ENCODE measurements around the gene LRRC4B.

The LRRC4B gene

DNA sequence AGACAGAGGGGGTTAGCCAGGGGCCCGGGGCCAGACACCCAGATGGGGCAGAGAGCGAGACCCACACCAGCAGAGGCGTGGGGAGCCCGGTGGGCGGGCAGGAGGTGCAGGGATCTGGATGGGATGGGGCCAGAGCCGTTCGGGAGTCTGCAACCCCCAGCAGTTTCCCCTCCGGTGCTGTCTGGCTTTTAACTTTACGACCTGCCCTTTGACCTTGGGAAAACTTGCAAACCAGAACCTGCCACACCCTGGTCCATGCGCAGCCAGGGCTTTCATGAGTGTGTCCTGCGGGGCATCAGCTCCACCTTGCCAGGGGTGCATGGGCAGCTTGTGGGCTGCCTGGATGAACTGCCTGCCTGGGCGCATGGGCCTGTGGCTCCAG, 67.1 kb downstream of the LRRC4B start:
- no peak for FAIRE-seq

DNA sequence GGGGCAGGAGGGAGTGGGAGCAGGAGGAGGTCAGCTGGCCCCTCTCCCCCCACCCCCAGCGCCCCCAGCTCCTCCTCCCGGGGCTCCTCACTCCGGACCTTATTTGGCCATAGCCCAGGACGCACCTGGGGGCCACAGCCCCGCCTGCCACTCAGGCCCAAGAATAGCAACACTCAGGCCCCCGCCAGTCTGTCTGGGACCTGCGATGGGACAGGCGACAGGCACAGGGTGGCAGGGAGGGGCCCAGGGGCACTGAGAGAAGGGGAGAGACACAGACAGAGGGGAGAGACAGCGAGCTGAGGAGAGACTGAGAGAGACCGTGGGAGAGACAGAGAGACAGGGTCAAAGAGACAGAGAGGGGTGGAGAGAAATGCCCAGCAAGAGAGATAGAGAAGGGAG, 67.5 kb downstream of the LRRC4B start:
- FAIRE-seq = no peak

DNA sequence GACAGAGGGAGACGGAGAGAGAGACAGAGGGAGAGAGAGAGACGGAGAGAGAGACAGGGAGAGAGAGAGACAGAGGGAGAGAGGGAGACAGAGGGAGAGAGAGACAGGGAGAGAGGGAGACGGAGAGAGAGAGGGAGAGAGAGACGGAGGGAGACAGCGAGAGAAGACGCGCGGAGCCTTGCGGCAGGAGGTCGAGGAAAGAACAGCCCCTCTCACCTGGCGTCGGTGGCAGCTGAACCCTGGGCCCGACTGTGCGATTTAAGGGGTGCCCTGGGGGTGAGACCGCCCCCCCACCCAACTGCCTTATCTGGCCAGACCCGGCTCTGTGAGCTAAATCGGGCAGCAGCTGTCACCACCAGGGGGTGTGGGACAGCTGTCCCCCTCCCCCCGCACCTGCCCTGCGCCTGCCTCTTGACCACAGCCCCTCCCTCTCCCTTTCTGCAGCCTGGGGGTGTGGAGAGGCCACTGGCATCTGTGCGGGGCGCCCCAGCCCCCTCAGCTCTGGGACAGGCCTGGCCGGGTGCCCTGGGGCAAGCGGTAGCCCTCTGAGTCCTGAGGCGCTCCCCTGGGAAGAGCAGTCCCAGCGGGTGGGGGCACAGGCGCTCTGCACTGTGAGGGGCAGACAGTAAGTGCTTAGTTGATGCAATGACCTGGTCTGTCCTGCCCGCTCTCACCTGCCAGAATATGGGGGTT, 68.0 kb downstream of the LRRC4B start:
- no peak for FAIRE-seq

DNA sequence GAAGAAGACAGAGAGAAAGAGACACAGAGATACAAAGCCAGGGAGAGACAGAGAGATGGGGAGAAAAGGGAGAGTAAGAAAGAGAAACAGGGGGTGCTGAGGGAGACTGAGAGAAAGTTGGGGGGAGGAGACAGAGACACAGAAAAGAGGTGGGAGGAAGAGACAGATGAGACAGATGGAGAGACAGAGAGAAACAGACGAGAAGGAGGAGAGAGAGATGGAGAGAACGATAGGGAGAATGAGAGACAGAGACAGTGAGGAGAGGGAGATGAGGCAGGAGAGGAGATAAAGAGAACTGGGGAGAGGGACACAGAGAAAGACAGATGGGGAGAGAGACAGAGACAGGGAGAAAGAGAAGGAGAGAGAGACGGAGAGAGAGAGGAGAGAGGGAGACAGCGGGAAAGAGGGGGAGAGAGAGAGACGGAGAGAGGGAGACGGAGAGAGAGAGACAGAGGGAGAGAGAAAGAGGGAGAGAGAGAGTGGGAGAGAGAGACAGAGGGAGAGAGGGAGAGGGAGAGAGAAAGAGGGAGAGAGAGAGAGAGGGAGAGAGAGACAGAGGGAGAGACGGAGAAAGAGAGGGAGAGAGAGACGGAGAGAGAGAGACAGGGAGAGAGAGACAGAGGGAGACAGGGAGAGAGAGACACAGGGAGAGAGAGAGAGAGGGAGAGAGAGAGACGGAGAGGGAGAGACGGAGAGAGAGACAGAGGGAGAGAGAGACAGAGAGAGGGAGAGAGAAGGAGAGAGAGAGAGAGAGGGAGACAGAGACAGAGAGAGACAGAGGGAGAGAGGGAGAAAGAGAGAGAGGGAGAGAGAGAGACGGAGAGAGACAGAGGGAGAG, 69.8 kb downstream of the LRRC4B start:
- FAIRE-seq = no peak

DNA sequence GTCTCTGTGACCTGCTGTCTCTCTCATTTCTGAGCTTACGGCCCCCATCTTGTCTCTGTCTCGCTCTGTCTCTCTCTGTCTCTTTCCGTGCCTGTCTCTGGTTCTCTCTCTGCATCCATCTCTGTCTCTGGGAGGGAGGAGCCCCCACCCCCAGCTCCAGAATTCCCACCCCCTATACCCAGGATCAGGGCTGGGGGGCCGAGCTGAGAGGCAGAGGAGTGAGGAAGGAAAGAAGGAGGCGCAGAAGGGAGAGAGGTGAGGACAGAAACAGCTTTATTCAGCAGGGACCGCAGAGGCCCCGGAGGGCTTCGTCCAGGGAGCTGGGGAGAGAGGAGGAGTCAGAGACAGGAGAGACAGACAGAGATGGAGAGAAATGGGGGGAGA, 71.2 kb downstream of the LRRC4B start:
- no peak for FAIRE-seq

DNA sequence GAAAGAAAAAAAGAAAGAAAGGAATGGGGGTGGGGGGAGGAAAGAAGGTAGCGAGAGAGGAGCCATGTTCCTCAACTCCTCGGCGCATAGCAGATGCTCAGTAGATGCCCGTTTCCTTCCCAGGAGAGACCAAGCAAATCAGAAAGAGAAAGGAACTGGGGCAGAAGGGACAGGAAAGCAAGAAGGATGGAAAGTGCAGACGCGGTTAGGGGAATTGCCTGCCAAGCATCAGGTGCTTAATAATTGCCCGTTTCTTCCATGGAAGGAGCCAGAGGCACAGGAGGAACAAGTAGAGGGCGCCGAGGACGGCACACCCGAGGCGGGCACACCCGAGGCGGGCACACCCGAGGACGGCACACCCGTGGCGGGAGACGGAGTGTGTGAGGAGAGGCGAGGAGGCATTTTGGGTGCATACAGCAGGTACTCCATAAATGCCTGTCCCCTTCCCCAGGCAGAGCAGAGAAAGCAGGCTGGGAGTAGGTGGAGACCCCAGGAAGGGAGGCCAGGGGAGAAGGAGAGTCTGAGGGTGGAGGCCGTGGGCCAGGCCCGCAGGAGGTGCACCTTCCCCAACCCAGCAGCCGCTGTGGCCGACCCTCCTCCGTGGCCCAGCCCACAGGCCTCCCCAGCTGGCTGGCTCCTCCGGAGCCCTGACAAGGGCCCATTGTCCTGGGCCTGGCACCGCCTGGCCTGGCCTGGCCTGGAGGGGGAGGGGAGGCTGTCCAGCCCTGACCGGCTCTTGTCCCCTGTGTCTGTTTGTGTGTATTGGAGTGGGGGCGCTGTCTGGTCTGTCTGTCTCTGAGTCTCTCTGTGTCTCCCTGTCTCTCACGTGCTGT, 71.8 kb downstream of the LRRC4B start:
- no peak for FAIRE-seq

DNA sequence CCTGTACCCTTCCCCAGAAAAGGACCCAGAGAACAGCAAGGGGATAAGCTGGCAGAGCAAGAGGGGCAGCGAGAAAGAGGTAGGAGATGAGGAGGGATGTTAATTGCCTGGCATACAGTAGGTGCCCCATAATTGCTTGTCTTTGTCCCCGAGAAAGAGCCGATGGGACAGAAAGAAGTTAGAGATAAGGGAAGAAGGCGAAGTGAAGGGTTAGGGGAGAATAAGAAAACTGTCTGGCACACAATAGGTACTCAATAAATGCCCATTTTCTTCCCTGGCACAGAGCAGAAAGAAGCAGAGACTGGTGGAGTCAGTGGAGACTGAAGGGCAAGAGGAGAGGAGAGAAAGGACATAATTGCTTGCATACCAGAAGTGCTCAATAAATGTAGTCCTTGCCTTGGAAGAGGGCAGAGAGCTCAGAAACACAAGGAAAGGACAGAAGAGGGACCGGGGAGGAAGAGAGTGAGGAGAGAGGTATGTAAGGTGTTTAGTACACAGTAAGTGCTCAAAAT, 73.2 kb downstream of the LRRC4B start:
- no peak for FAIRE-seq

DNA sequence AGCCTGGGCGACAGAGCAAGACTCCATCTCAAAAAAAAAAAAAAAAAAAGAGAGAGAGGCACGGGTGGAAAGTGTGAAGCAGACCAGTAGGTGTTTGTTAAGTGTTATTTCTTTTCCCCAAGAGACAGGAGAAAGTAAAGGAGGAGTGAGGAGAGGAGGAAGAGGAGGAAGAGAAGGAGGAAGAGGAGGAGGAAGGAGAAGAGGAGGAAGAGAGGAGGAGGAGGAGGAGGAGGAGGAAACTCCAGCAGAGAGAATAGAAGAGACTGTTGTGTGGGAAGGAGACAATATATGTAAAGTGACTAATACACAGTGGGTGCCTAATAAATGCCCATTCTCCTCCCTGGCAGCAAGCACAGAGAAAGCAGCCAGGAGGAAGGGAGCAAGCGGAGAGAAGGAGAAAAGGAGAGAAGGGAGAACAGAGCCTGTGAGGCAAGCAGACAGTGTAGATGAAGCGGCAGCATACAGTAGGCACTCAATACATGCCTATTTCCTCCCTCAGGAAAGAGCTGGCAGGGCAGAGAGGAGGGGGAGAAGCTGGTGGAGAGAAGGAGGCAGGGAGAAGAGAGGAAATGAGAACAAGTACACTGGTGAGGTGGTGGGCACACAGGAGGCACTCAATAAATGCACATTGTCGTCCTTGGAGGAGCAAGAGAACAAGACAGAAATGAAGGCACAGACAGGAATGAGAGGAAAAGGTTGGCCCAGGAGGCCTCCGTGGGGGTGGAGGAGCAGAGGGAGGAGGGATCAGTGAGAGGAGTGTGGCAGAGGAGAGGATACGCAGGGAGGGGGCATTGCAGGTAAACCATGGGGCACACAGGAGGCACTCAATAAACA, 73.8 kb downstream of the LRRC4B start:
- FAIRE-seq = no peak

DNA sequence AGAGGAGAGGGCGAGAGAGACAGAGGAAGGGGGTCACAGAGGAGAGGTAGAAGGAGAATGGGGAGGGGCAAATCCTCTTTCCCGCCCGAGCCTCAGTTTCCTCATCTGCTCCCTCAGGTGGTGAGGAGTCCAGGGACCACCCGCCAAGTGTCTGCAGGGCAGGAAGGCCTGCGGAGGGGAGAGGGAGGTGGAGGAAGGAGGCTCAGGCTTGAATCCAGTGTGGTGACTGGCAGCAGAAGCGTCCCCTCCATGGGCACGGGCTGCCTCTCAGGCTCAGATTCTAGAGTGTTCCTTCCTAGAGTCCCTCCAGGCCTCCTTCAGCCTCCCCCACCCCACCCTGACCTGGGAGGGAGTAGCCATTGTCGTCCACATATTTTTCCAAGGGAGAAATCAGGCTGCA, 75.1 kb downstream of the LRRC4B start:
- FAIRE-seq = no peak

DNA sequence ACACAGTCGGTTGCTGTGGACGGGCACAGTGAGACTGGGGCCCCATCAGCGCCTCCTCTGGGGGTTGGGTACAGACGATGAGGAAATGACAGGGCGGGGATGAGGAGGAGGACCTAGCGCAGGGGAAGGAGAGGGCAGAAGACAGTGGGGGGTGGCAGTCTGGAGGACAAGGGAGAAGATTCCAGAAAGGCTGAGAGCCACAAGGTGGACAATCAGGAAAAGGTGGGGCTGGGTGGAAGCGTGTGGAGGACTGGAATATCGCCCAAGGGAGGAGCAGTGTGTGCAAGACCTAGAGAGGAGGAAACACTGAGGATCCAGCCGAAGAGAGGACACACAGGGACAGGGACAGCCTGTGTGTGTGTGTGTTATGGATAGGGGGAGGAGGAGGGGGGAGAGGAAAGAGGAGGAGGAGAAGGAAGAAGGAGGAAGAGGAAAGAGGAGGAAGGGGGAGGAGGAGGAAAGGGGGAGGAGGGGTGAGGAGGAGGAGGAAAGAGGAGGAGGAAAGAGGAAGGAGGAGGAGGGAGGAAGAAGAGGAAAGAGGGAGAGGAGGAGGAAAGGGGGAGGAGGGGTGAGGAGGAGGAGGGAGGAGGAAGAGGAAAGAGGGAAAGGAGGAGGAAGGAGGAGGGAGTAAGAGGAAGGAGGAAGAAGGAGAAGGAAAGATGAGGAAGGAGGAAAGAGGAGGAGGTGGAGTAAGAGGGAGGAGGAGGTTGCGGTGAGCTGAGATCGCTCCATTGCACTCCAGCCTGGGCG, 75.8 kb downstream of the LRRC4B start:
- FAIRE-seq = no peak

DNA sequence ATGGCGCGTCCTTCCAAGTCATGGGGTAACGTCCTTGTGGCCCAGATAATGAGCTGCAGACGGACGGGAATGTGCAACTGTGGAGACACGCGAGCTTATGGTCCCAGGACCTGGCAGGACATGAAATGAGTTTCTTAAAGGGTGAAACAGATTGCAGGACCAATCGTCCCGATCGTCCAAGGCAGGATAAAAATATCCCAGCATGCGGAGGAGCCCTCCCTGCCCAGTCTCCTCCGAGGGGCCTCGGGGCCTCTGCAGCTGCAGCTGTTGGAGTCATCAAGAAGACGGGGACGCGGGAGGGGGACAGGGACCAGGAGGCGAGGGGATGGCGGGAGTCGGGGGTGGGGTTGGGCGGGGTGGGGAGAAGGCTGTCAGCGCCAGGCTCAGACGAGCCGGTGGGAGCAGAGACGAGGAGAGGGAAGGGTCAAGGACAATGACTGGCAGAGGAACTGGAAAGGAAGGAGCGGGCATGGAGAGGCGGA, 77.2 kb downstream of the LRRC4B start:
- no peak for FAIRE-seq

DNA sequence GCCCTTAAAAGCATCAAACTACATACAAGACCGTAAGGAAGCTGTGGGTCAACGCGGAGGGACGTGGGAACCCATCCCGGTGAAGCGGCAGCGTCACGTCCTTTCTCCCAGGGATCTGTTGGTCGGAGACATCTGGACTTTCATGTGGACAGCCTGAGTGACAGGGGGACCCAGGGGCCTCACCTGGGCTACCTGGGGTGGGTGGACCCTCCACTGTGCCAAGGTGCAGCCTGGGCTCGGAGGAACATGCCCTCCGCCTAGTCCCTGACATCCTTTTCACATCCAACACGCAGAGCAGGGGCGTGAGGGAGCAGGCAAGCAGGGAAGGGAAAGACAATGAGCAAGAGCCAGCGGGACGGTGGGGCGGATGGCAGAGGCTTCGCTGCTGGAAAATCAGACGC, 77.8 kb downstream of the LRRC4B start:
- no peak for FAIRE-seq

DNA sequence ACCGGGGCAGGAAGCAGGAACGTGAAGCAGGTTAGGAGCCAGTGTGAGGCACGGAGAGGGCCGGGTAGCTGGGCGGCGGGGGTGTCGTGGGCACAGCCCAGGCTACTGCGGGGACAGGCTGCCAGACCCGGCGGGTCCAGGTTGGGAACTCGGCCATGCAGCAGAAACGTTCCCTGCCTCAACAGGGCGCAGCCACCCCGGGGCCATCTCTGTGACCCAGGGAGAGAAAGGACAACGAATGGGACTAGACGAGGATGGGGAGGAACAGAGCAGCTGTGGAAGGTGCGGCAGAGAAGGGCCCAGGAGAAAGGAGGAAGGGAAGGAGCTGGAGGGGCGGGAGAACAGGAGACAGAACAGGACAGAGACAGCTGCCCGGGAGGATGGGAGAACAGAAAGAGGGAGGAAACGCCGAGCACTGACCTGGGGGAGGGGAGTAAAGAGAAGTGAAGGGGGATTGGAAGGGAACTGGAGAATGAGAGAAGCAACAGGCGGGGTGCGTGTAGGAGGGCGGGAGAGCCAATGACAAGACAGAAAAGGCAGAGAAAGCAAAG, 78.7 kb downstream of the LRRC4B start:
- no peak for FAIRE-seq

DNA sequence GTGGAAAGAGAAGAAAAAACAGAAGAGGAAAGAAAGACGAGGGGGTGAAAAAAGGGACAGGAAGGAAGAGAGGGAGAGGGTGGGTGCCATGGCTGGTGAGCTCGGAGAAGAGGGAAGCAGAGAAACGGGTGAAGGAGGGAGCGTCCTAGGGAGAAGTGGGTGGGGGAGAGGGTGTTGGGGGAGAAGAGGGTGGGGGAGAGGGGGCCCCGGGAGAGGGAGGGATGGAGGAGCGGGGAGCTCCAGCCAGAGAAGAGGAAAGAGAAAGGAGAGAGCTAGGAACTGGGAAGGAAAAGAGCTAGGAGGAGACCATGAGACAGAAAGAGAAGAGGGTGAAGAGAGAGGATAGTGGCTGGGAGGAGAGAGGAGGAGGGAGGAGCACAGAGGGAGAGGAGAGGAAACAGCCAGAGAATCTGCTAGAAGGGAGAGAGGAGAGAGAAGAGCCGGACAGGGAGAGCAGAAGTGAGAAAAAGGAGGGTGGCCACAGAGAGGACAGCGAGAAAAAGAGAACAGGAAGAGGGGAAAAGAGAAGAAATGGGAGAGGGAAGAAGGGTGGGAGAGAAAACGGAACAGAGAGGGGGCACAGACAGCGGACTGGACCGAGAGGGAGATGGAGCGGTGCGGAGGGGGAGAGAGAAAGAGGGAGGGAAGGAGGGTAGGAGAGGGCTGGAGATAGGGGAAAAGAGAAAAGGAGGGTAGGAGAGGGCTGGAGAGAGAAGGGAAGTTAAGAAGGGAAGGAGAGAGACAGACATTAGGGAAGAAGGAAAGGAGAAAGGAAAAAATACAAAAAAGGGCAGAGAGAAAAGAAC, 79.6 kb downstream of the LRRC4B start:
- FAIRE-seq = no peak

DNA sequence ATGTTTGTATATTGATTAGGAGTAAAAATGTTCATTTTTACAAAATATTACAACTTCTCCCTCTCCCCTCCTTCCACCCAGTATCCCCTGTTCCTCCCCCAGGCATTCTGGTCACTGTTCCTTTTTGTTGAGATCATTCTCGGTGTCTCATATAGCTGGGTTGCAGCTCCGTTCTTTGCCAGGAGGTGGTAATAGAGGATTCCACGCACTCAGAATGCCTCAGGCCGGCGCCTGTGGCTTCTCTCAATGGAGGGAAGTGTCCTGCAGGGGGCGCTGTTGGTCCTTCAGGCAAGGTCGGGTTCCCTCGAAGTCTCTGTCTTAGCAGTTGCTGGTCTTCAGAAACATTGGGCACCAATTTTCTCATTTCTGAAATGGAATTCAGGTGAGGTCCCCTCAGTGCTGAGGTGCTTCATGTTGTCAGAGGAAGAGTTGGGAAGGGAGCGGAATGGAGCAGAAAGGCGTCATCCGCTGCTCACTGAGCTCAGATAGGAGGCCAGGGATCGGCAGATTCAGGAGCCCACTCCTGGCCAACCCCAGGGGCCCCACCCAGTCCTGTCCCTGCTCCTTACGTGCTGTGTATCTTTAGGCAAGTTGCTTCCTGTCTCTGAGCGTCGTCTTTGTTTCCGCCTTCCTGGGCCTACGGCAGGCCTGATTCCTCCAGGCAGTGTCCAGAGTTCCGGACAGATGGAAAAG, 81.3 kb downstream of the LRRC4B start:
- FAIRE-seq = no peak

DNA sequence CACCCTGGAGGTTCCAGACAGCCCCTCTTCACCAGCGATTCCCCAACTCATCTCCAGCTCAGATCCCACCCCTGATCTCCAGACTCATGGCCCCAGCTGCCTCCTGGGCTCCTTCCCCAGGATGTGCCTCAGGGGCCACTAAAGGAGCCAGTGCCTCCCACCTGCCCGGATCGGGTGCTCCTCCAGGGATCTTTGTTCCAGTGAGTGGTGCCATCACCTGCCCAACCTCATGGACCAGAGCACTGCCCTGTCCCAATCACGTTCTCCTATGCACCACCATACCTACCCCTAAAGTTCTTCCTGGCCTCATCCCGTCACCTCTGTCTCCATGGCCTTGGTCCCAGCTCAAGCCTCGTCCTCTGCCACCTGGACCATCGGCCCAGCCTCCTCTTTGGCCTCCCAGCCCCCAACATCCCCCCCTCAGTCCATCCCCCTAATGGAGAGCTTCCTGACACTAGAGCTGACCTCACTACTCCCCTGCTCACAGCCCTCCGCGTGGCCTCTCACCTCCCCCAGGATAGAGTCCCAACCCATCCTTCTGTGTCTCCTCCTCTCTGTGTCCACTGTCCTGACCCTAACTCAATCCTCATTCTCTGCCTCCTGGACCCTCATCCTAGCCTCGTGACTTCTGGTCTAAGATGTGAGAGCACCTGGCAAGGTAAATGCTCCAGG, 82.8 kb downstream of the LRRC4B start:
- no peak for FAIRE-seq

DNA sequence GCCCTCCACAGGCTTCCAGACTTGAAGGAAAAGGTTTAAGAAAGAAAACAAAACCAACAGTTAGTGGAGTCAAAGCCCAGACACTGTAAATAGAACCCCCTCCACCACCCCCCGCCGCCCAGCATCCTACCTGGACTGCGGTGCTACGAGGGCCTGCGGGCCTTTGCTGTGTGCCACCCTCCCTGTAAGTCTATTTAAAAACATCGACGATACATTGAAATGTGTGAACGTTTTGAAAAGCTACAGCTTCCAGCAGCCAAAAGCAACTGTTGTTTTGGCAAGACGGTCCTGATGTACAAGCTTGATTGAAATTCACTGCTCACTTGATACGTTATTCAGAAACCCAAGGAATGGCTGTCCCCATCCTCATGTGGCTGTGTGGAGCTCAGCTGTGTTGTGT, 85.3 kb downstream of the LRRC4B start:
- no peak for FAIRE-seq

DNA sequence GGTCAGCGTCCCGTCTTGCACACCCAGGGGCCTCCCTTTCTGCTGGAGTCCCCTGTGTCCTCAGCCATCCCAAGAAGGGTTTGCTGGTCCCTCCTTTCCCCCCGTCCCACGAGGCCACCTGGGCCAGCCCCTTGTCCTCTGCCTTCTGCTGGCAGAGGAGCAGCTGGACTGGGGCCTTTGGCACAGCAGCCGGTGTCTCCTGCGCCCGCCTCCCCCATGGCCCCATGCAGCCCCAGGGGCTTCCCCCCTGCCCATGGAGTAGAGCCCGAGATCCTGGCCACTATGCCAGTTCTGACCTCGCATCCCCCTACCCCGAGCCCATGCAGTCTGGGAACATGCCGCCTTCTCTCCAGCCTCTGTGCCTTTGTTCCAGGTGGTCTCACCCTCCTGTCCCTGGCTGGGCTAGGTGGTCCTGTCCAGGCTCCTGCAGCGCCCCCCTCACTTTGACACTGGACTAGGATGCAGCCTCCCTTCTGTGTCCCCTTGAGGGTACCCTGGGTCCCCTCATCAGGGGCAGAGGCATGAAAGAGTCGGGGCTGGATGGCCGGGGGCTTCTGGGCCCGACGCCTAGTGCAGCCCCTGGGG, 85.9 kb downstream of the LRRC4B start:
- FAIRE-seq = no peak
